GM13976 (cell line): Measurements from ENCODE around the gene PAPOLA.

Source experiments
- DNase-seq: peaks from one replicate; pipeline ENCODE4 v3.0.0; 2012; ENCODE audit warnings: low spot score
- in situ Hi-C: fragments of 300-500 bp; cut with MboI; formaldehyde crosslinking; loops from one replicate; pipeline ENCODE4 v1.12.0; 2022; ENCODE audit warnings: low sequenced_read_pairs, mixed read lengths, inconsistent platforms; ENCODE audit not compliant: unreplicated experiment
- TF ChIP-seq, protein P1 (sequence below): IDR thresholded peaks from 2 replicates; pipeline ENCODE4 v1.5.1; 2012; ENCODE audit warnings: borderline replicate concordance, mild to moderate bottlenecking; ENCODE audit not compliant: insufficient read depth; ENCODE audit errors: extremely low read depth, missing control alignments, control extremely low read depth

Gene PAPOLA

DNA sequence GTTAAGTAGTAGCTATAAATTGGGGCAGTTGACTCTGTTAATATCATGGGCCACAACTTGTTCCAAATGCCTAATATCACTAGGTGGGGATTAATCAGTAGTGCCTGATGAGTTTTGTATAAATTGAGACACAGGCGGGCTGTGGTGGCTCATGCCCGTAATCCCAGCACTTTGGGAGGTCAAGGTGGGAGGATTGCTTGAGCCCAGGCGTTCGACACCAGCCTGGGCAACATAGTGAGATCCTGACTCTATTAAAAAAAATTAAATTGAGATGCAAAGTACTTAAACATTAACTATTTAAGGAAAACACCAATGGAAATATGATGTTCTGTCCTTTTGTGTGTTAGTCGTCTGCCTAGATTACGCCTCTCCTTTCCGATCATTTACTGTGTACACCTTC lies 9.0 kb downstream of the PAPOLA start:
- in situ Hi-C loops, result no loop called here
- DNase-seq, result no peak
- TF ChIP-seq, protein P1, sequence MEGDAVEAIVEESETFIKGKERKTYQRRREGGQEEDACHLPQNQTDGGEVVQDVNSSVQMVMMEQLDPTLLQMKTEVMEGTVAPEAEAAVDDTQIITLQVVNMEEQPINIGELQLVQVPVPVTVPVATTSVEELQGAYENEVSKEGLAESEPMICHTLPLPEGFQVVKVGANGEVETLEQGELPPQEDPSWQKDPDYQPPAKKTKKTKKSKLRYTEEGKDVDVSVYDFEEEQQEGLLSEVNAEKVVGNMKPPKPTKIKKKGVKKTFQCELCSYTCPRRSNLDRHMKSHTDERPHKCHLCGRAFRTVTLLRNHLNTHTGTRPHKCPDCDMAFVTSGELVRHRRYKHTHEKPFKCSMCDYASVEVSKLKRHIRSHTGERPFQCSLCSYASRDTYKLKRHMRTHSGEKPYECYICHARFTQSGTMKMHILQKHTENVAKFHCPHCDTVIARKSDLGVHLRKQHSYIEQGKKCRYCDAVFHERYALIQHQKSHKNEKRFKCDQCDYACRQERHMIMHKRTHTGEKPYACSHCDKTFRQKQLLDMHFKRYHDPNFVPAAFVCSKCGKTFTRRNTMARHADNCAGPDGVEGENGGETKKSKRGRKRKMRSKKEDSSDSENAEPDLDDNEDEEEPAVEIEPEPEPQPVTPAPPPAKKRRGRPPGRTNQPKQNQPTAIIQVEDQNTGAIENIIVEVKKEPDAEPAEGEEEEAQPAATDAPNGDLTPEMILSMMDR, result no peak

GRCh38 chr14:96511667-96512066 lies 9.5 kb downstream of the PAPOLA start:
- TF ChIP-seq, protein P1, result no peak
- in situ Hi-C loops, result no loop called here
- DNase-seq, result no peak

GRCh38 chr14:96512122-96512521 lies 9.9 kb downstream of the PAPOLA start:
- no peak for DNase-seq
- in situ Hi-C loops, result no loop called here
- TF ChIP-seq, protein P1, result no peak

GRCh38 chr14:96512602-96513397 lies 10.6 kb downstream of the PAPOLA start:
- DNase-seq, result no peak
- in situ Hi-C loops, result no loop called here
- TF ChIP-seq, protein P1, result no peak

GRCh38 chr14:96514694-96515093 lies 12.5 kb downstream of the PAPOLA start:
- peak; percentile 45 for DNase-seq
- in situ Hi-C loops, result no loop called here
- TF ChIP-seq, protein P1, result no peak

DNA sequence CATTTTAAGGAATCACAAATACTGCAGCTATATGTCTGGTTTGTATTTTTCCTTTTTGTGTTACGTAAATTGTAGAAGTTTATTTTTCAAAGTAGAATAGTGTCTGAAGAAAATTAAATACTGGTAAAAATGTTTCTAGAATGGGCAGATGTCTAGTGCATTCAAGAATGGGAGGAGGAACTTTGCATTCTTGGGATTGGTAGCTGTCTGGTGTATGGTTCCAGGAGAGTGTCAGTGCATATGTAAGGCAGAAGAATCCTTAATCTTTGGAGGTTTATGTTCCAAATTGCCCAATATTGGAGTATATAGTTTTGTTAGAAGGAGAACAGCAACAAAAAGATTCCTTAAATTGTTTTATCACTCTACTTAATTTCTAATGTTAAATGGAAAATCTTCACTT lies 13.5 kb downstream of the PAPOLA start:
- TF ChIP-seq, protein P1, result no peak
- no peak for DNase-seq

DNA sequence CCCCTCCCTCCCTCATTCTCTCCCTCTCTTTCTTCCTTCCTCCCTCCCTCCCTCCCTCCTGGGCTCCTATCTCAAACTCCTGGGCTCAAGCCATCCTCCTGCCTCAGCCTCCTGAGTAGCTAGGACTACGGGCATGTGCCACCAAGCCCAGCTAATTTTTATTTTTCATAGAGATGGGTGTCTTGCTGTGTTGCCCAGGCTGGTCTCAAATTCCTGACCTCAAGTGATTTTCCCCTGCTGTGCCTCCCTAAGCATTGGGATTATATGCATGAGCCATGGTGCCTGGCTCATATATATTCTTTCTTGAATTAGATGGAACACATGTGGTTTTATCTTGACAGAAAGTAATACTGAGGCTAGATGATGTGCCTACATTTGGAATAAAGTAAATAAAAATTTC lies 14.2 kb downstream of the PAPOLA start:
- TF ChIP-seq, protein P1, result no peak

More for the DNA sequence above, 13.5 kb downstream of the PAPOLA start:
- in situ Hi-C loops, result no loop called here

More for the DNA sequence above, 14.2 kb downstream of the PAPOLA start:
- in situ Hi-C loops, result no loop called here
- DNase-seq, result no peak
